ENCODE measurements around the gene S1PR3.

The S1PR3 gene

DNA sequence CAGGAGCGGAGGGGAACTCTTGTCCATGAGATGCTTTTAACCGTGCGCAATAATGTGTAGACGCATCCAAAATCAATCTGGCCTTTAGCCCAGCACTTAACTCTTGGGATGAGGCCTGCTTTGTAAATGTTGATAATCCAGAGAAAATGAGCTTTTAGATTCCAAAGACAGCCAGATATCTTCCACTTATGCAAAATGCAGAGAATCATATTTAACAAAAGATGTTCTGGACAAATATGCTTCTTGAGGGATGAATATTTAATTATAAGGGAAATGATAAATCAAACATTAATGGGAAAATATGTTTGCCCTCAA, 5.6 kb downstream of the S1PR3 start:
- peaks cover 5% of the 10 kb centered on the region for H3K27me3 ChIP-seq (ENCODE audit: control insufficient read depth, insufficient read depth, low read length)
- no peak overlapping the region for H3K4me3 ChIP-seq (ENCODE audit: low read length)
- H3K4me1 ChIP-seq (ENCODE audit: control insufficient read depth, insufficient read depth, low read length), result peaks cover 53% of the 10 kb centered on the region
- H3K27ac ChIP-seq (ENCODE audit: low read depth, low read length), result no peak overlapping the region
- no peak overlapping the region for H3K9ac ChIP-seq (ENCODE audit: low read length)
- no peaks in the 10 kb centered on the region for H3K36me3 ChIP-seq (ENCODE audit: control insufficient read depth, insufficient read depth, low read length)

- H3K9ac ChIP-seq (ENCODE audit: low read length), result no peak overlapping the region
- H3K27ac ChIP-seq (ENCODE audit: low read depth, low read length), result no peak overlapping the region
Observed at GRCh38 chr9:88997646-88998045, 6.4 kb downstream of the S1PR3 start.

DNA sequence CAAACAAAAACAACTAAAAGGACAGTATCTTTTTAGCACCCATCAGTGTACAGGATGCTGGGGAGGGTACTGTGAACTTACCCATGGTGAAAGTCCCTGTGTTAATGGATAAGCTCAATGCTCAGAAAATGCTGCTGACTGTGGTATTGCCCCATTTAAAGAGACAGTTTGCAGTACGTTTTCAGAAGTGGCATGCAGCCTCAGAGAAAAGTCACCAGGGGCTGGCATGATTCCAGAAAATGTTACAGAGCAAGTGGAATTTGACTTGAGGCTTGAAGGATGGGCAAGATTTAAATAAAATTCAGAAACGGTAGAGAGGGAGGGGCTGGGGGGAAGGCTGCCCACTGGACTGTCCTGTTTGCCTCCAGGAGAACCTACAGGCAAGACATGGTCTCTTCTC, 7.2 kb downstream of the S1PR3 start:
- peaks cover 42% of the 10 kb centered on the region for H3K4me1 ChIP-seq (ENCODE audit: control insufficient read depth, insufficient read depth, low read length)
- H3K9ac ChIP-seq (ENCODE audit: low read length), result no peak overlapping the region
- H3K4me3 ChIP-seq (ENCODE audit: low read length), result no peak overlapping the region
- H3K27ac ChIP-seq (ENCODE audit: low read depth, low read length), result peak overlapping the region; percentile 60
- H3K36me3 ChIP-seq (ENCODE audit: control insufficient read depth, insufficient read depth, low read length), result no peaks in the 10 kb centered on the region
- H3K27me3 ChIP-seq (ENCODE audit: control insufficient read depth, insufficient read depth, low read length), result peaks cover 3% of the 10 kb centered on the region

More at GRCh38 chr9:88997646-88998045, 6.4 kb downstream of the S1PR3 start:
- Histone ChIP-seq H3K4me1 (ENCODE audit: control insufficient read depth, insufficient read depth, low read length) (peaks cover 46% of the 10 kb centered on the region), H3K27me3 (ENCODE audit: control insufficient read depth, insufficient read depth, low read length) (peaks cover 3% of the 10 kb centered on the region), H3K4me3 (ENCODE audit: low read length) (no peak overlapping the region), H3K36me3 (ENCODE audit: control insufficient read depth, insufficient read depth, low read length) (no peaks in the 10 kb centered on the region)

GRCh38 chr9:88998911-88999310, 7.6 kb downstream of the S1PR3 start:
- Histone ChIP-seq H3K4me1 (ENCODE audit: control insufficient read depth, insufficient read depth, low read length) (peaks cover 38% of the 10 kb centered on the region), H3K36me3 (ENCODE audit: control insufficient read depth, insufficient read depth, low read length) (no peaks in the 10 kb centered on the region), H3K9ac (ENCODE audit: low read length) (no peak overlapping the region), H3K4me3 (ENCODE audit: low read length) (no peak overlapping the region), H3K27me3 (ENCODE audit: control insufficient read depth, insufficient read depth, low read length) (peaks cover 3% of the 10 kb centered on the region), H3K27ac (ENCODE audit: low read depth, low read length) (peak overlapping the region; percentile 60)

GRCh38 chr9:89000371-89000781, 9.1 kb downstream of the S1PR3 start:
- H3K27me3 ChIP-seq (ENCODE audit: control insufficient read depth, insufficient read depth, low read length), result peaks cover 3% of the 10 kb centered on the region
- peaks cover 27% of the 10 kb centered on the region for H3K4me1 ChIP-seq (ENCODE audit: control insufficient read depth, insufficient read depth, low read length)
- no peak overlapping the region for H3K4me3 ChIP-seq (ENCODE audit: low read length)
- H3K36me3 ChIP-seq (ENCODE audit: control insufficient read depth, insufficient read depth, low read length), result no peaks in the 10 kb centered on the region
- H3K9ac ChIP-seq (ENCODE audit: low read length), result no peak overlapping the region
- no peak overlapping the region for H3K27ac ChIP-seq (ENCODE audit: low read depth, low read length)

DNA sequence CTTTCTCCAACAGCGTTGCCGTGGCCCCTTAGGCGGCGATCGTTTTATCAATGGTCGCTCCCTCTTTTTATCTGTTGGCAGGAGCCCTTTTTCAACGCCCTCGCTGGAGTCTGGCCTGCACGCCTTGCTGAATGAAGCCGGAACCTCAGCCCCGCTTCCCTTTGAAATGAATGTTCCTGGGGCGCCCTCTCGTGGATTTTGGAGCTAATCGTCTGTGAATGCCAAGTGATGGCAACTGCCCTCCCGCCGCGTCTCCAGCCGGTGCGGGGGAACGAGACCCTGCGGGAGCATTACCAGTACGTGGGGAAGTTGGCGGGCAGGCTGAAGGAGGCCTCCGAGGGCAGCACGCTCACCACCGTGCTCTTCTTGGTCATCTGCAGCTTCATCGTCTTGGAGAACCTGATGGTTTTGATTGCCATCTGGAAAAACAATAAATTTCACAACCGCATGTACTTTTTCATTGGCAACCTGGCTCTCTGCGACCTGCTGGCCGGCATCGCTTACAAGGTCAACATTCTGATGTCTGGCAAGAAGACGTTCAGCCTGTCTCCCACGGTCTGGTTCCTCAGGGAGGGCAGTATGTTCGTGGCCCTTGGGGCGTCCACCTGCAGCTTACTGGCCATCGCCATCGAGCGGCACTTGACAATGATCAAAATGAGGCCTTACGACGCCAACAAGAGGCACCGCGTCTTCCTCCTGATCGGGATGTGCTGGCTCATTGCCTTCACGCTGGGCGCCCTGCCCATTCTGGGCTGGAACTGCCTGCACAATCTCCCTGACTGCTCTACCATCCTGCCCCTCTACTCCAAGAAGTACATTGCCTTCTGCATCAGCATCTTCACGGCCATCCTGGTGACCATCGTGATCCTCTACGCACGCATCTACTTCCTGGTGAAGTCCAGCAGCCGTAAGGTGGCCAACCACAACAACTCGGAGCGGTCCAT, 10.0 kb downstream of the S1PR3 start:
- peaks cover 25% of the 10 kb centered on the region for H3K4me1 ChIP-seq (ENCODE audit: control insufficient read depth, insufficient read depth, low read length)
- peaks cover 3% of the 10 kb centered on the region for H3K27me3 ChIP-seq (ENCODE audit: control insufficient read depth, insufficient read depth, low read length)
- peak overlapping the region; percentile 43 for H3K4me3 ChIP-seq (ENCODE audit: low read length)
- H3K9ac ChIP-seq (ENCODE audit: low read length), result no peak overlapping the region
- no peaks in the 10 kb centered on the region for H3K36me3 ChIP-seq (ENCODE audit: control insufficient read depth, insufficient read depth, low read length)
- peak overlapping the region; percentile 6 for H3K27ac ChIP-seq (ENCODE audit: low read depth, low read length)

DNA sequence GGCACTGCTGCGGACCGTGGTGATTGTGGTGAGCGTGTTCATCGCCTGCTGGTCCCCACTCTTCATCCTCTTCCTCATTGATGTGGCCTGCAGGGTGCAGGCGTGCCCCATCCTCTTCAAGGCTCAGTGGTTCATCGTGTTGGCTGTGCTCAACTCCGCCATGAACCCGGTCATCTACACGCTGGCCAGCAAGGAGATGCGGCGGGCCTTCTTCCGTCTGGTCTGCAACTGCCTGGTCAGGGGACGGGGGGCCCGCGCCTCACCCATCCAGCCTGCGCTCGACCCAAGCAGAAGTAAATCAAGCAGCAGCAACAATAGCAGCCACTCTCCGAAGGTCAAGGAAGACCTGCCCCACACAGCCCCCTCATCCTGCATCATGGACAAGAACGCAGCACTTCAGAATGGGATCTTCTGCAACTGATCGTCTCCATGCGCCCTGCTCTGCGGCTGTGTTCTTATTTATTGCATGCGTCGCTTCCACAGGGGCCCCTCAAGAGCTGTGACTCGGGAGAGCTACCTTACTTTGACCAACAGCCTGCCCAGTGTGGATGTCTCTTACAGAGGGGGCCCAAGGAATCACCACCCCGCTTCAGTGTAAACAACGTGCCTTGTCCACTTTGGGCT, 10.8 kb downstream of the S1PR3 start:
- H3K27me3 ChIP-seq (ENCODE audit: control insufficient read depth, insufficient read depth, low read length), result peaks cover 3% of the 10 kb centered on the region
- no peak overlapping the region for H3K27ac ChIP-seq (ENCODE audit: low read depth, low read length)
- peaks cover 25% of the 10 kb centered on the region for H3K4me1 ChIP-seq (ENCODE audit: control insufficient read depth, insufficient read depth, low read length)
- no peaks in the 10 kb centered on the region for H3K36me3 ChIP-seq (ENCODE audit: control insufficient read depth, insufficient read depth, low read length)
- no peak overlapping the region for H3K9ac ChIP-seq (ENCODE audit: low read length)
- H3K4me3 ChIP-seq (ENCODE audit: low read length), result no peak overlapping the region

DNA sequence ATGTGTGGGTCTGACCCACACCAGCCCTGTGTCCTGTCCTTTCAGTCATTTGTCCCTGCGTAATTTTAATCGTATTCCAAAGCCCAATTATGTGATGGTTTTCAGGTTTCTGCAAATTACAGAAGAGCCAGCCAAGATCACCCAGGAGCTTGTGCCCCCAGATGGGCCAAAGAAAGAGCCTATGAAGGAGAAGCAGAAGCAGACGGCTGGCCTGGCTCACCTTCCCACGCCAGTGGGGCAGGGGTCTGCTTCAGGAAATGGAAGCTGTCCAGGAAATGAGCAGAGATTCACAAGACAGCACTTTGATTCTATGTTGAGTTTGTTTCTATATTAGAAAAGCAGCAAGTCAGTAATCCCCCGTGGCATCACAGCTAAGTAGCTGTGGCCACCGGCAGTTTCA, 11.7 kb downstream of the S1PR3 start:
- H3K27me3 ChIP-seq (ENCODE audit: control insufficient read depth, insufficient read depth, low read length), result peaks cover 3% of the 10 kb centered on the region
- no peak overlapping the region for H3K9ac ChIP-seq (ENCODE audit: low read length)
- no peak overlapping the region for H3K27ac ChIP-seq (ENCODE audit: low read depth, low read length)
- H3K4me3 ChIP-seq (ENCODE audit: low read length), result no peak overlapping the region
- H3K4me1 ChIP-seq (ENCODE audit: control insufficient read depth, insufficient read depth, low read length), result peaks cover 19% of the 10 kb centered on the region
- no peaks in the 10 kb centered on the region for H3K36me3 ChIP-seq (ENCODE audit: control insufficient read depth, insufficient read depth, low read length)

- H3K27ac ChIP-seq (ENCODE audit: low read depth, low read length), result no peak overlapping the region
- peaks cover 3% of the 10 kb centered on the region for H3K27me3 ChIP-seq (ENCODE audit: control insufficient read depth, insufficient read depth, low read length)
- peaks cover 10% of the 10 kb centered on the region for H3K4me1 ChIP-seq (ENCODE audit: control insufficient read depth, insufficient read depth, low read length)
- no peak overlapping the region for H3K4me3 ChIP-seq (ENCODE audit: low read length)
- no peak overlapping the region for H3K9ac ChIP-seq (ENCODE audit: low read length)
- no peaks in the 10 kb centered on the region for H3K36me3 ChIP-seq (ENCODE audit: control insufficient read depth, insufficient read depth, low read length)
Observed at GRCh38 chr9:89005323-89005722, 14.1 kb downstream of the S1PR3 start.

GRCh38 chr9:89006267-89006666, 15.0 kb downstream of the S1PR3 start:
- peaks cover 3% of the 10 kb centered on the region for H3K27me3 ChIP-seq (ENCODE audit: control insufficient read depth, insufficient read depth, low read length)
- H3K36me3 ChIP-seq (ENCODE audit: control insufficient read depth, insufficient read depth, low read length), result no peaks in the 10 kb centered on the region
- H3K27ac ChIP-seq (ENCODE audit: low read depth, low read length), result no peak overlapping the region
- peaks cover 4% of the 10 kb centered on the region for H3K4me1 ChIP-seq (ENCODE audit: control insufficient read depth, insufficient read depth, low read length)
- no peak overlapping the region for H3K4me3 ChIP-seq (ENCODE audit: low read length)
- no peak overlapping the region for H3K9ac ChIP-seq (ENCODE audit: low read length)

DNA sequence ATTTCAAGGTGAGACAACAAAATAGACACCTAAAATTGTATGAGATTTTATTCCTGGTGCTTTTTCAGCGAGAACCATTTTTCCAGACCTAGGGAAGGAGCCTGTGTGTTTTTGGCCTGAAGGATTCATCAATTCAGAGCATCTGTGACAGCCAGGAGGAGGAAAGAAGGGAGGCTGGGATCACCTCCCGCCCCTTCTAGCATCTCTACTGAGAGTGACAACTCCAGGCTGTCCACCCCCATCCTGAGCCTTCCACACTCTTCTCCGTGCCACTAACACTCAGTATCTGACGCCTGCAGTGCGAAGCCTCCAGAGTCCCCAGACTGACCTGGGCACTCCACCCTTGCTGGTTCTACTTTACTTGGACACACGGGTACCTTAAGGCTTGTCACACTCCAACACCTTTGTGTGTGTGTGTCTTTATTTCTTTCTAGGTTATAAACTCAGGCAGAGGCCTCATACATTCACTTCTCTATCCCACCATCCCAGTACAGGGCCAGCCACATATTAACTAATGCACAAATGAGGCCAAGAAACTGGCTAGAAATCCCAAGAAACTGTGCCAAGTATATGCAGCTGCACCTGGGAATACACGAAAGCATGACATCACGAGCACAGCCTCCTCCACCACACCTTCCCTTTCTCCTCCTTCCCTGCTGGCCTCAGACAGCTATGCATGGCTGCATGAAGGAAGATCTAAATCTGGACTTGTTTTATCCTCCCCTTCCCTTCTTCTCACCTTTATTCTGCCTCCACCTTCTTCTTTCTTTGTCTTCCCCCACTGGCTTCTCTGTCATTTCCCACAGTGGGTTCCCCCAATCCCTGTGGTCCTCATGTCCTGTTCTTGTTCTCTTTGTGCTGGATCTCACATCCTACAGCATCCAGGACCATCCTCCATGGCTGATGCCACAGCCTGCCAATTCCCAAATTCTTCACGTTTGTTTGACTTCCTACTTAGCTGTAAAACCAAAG, 16.0 kb downstream of the S1PR3 start:
- Histone ChIP-seq H3K4me3 (ENCODE audit: low read length) (no peak overlapping the region), H3K27me3 (ENCODE audit: control insufficient read depth, insufficient read depth, low read length) (no peaks in the 10 kb centered on the region), H3K36me3 (ENCODE audit: control insufficient read depth, insufficient read depth, low read length) (no peaks in the 10 kb centered on the region), H3K9ac (ENCODE audit: low read length) (no peak overlapping the region), H3K4me1 (ENCODE audit: control insufficient read depth, insufficient read depth, low read length) (no peaks in the 10 kb centered on the region), H3K27ac (ENCODE audit: low read depth, low read length) (no peak overlapping the region)
